Jurkat, Clone E6-1 (cell line): ENCODE results near the gene STX10. TPM values are rescaled to one million over a fixed set of nuclear protein-coding genes. Genes with fewer than 3 reads are reported as not detected.
"Not testable (repeated sequence)": the region's sequence is repeated elsewhere in the genome, so short reads cannot be mapped to it uniquely, and the experiment has no call there.

Experiments
- DNase-seq: peaks from one replicate; pipeline ENCODE4 v3.0.0-alpha.2; 2011; ENCODE audit warnings: low read depth, low spot score
- H3K4me3 ChIP-seq: 2 replicates; pipeline ENCODE4 v1.5.1; 2011; ENCODE audit warnings: mild to moderate bottlenecking, low read length, control low read depth, moderate library complexity
- polyA plus RNA-seq: library from polyadenylated mRNA; unstranded; fragments of >200 nt; gene quantifications from one replicate; pipeline ENCODE4 v1.2.1, GENCODE V29; 2012; ENCODE audit warnings: missing spikeins; ENCODE audit not compliant: insufficient read length, insufficient read depth

STX10 gene
- 137 TPM for polyA plus RNA-seq

GRCh38 chr19:13150187-13150930 is at the start of gene STX10, which contains the start of gene IER2:
Gene STX10, minus strand, starts transcription at chr19:13150375. Its CDS starts 202 bp downstream, at chr19:13150173.
Gene IER2, plus strand, starts transcription at chr19:13150411. Its CDS starts 2,776 bp downstream, at chr19:13153187.
- H3K4me3 ChIP-seq, result peak within 1 kb of the TSS; percentile 97
- peak; percentile 84 for DNase-seq

DNA sequence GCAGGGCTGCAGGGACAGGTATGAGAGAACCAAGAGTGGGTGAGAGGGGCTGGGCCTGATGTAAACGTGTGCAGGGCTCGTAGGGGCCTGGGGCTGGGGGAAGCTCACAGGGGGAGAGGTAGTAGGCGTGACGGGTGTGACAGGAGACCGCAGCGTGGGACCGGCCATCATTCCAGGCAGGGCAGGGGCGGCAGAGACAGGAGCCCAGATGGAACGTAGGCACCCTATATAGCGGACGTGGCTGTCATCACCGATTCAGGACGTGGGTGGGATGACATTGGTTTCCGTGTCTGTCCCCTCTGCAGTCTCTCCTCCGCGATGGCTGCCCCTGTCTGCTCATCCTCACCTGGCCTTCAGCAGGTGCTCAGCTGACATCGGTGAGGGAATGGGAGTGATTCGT is 48.5 kb upstream of the STX10 start:
- DNase-seq, result no peak

DNA sequence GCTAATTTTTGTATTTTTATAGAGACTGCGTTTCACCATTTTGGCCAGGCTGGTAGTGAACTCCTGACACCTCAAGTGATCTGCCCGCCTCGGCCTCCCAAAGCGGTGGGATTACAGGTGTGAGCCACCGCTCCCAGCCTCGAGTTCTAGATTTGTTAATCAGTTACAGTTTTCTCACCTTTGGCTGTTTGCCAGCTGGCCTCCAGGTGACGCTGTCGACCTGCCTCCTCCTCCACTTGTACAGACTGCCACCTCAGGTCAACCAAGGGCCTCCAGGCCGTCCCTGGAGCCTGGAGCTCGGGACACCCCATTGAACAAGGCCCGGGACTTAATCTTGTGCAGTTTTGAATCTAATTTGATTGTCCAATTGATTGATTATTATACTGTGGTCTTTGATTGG is 45.5 kb upstream of the STX10 start:
- DNase-seq, result peak; percentile 21
- H3K4me3 ChIP-seq, result no peak overlapping the region

More for the DNA sequence above, 48.5 kb upstream of the STX10 start:
- H3K4me3 ChIP-seq, result no peak overlapping the region

- no peak for DNase-seq
- no peak overlapping the region for H3K4me3 ChIP-seq
Observed at GRCh38 chr19:13190781-13191540, 40.8 kb upstream of the STX10 start.

DNA sequence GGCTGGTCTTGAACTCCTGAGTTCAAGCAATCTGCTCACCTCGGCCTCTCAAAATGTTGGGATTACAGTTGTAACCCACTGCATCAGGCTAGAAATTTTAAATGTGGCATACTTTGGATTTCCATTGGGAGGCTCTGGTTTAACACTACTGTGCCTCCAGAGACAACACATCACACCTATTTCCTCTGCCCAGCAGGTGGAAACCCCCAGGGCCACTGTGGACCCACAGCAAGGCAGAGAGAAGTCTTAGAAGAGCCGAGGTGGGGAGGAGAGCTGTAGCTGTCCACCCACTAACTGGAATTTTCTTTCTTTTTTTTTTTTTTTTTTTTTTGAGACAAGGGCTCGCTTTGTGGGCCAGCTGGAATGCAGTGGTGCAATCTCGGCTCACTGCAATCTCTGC is 39.4 kb upstream of the STX10 start:
- H3K4me3 ChIP-seq, result no peak overlapping the region
- DNase-seq, result no peak

DNA sequence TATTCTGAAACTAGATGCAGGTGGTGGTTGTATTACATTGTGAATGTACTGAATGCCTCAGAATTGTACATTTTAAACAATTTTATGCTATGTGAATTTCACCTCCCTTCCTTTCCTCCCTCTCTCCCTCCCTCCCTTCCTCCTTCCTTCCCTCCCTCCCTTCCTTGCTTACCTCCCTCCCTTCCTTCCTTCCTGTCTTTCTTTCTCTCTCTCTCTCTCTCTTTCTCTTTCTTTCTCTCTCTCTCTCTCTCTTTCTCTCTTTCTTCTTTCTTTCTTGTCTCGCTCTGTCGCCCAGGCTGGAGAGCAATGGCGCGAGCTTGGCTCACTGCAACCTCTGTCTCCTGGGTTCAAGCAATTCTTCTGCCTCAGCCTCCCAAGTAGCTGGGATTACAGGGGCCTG is 37.2 kb upstream of the STX10 start:
- H3K4me3 ChIP-seq, result no peak overlapping the region
- DNase-seq, result no peak

- not testable (repeated sequence) for DNase-seq, H3K4me3 ChIP-seq
Observed at GRCh38 chr19:13186688-13187087, 36.5 kb upstream of the STX10 start.

DNA sequence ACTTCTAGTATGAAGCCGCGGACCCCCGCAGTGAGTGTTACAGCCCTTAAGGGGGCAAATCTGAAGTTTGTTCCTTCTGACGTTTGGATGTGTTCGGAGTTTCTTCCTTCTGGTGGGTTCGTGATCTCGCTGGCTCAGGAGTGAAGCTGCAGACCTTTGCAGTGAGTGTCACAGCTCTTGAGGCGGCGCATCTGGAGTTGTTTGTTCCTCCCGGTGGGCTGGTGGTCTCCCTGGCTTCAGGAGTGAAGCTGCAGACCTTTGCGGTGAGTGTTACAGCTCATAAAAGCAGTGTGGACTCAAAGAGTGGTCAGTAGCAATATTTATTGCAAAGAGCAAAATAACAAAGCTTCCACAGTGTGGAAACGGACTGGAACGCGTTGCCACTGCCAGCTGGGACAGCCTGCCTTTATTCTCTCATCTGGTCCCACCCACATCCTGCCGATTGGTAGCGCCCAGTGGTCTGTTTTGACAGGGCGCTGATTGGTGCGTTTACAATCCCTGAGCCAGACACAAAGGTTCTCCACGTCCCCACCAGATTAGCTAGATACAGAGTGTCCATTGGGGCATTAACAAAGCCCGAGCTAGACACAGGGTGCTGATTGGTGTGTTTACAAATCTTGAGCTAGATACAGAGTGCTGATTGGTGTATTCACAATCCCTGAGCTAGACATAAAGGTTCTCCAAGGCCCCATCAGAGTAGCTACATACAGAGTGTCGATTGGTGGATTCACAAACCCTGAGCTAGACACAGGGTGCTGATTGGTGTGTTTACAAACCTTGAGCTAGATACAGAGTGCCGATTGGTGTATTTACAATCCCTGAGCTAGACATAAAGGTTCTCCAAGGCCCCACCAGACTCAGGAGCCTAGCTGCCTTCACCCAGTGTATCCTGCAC is 35.8 kb upstream of the STX10 start:
- not testable (repeated sequence) for DNase-seq

DNA sequence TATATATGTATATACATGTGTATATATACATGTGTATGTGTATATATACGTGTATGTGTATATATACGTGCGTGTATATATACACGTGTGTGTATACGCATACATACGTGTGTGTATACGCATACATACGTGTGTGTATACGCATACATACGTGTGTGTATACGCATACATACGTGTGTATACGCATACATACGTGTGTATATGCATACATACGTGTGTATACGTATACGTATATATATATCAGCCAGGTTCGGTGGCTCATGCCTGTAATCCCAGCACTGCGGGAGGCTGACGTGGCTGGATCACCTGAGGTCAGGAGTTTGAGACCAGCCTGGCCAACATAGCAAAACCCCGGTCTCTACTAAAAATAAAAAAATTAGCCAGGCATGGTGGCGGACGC is 34.8 kb upstream of the STX10 start:
- DNase-seq, result not testable (repeated sequence)

More for the DNA sequence above, 35.8 kb upstream of the STX10 start:
- H3K4me3 ChIP-seq, result not testable (repeated sequence)

DNA sequence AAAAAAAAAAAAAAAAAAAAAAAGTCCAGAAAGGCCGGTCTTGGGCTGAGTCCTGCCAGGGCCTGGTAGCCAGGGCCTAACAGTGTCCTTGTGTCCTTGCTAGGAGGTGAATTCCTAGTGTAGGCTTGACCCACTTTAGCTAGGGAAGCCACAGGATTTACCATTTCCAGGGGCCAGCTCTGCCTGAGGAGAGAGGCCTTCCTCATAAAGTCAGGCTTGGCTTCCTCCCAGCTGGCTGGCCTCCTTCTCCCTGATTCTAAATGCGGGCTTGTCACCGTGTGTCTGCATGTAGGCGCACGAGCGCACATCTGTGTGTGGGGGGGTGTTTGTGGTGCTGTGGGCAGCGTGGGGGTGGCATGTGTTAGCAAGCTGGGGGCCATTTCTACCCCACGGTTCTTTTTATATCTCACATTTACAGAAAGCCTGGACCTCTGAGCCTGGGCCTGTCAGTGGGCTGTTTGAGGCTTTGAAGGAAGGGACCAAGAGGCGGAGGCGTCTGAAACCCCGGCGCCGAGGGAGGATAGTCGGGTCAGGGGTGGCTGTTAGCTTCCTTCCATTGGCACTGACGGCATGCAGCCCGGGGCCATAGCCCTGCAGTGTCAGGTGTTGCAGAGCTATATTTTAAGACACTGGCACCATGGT is 31.7 kb upstream of the STX10 start:
- DNase-seq, result no peak
- H3K4me3 ChIP-seq, result no peak overlapping the region

More for the DNA sequence above, 34.8 kb upstream of the STX10 start:
- not testable (repeated sequence) for H3K4me3 ChIP-seq

GRCh38 chr19:13178291-13178690 is 28.1 kb upstream of the STX10 start:
- DNase-seq, H3K4me3 ChIP-seq: not testable (repeated sequence)

DNA sequence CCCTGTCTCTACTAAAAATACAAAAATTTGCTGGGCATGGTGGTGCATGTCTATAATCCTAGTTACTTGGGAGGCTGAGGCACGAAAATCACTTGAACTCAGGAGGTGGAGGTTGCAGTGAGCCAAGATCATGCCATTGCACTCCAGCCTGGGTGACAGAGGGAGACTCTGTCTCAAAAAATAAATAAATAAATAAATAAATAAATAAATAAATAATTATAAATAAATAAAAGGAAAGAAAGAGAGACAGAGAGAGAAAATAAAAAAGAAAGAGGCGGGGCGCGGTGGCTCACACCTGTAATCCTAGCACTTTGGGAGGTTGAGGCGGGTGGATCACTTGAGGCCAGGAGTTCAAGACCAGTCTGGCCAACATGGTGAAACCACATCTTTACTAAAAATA is 27.4 kb upstream of the STX10 start:
- not testable (repeated sequence) for H3K4me3 ChIP-seq, DNase-seq

- no peak overlapping the region for H3K4me3 ChIP-seq
- no peak for DNase-seq
Observed at GRCh38 chr19:13176345-13176744, 26.2 kb upstream of the STX10 start.

GRCh38 chr19:13173139-13173737 is 23.1 kb upstream of the STX10 start:
- no peak overlapping the region for H3K4me3 ChIP-seq
- no peak for DNase-seq

DNA sequence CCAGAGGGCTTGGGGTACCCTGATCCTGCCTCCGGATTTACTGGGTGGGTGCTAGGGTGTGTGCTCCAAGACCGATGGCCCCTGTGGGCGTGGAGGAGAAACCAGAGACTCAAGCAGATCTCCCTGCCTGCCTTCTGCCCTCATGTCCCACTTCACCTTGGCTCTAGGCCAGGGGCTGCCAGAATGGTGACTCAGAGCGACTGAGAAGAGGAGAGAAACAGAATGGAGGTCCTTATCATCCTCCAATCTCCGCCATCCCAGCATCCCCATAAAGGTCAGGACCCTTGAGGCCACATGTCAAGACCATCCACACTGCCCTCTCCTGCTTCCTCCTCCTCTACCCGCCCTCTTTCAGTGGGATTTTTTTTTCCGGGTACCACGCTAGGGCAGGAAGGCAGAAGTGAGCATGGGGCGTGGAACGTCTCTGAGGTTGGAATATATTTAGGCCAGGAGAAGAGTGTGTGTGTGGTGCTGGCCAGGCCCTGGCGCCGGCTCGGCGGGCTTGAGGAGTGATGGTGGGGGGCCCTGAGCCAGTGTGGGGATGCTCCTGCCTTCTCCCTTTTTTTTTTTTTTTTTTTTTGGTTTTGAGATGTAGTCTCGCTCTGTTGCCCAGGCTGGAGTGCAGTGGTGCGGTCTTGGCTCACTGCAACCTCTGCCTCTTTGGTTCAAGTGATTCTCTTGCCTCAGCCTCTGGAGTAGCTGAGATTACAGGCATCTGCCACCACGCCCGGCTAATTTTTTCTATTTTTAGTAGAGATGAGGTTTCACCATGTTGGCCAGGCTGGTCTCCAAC is 22.4 kb upstream of the STX10 start:
- no peak overlapping the region for H3K4me3 ChIP-seq
- DNase-seq, result no peak

- H3K4me3 ChIP-seq, result no peak overlapping the region
- DNase-seq, result no peak
Observed at GRCh38 chr19:13171146-13171545, 21.0 kb upstream of the STX10 start.

GRCh38 chr19:13169769-13170168 is 19.6 kb upstream of the STX10 start:
- no peak overlapping the region for H3K4me3 ChIP-seq

GRCh38 chr19:13166151-13166550 is 16.0 kb upstream of the STX10 start:
- H3K4me3 ChIP-seq, DNase-seq: not testable (repeated sequence)

More at GRCh38 chr19:13169769-13170168, 19.6 kb upstream of the STX10 start:
- no peak for DNase-seq
